Epithelial cell of esophagus (primary cell): Measurements from ENCODE around the gene DNAH3.
"Not testable (repeated sequence)": the region's sequence is repeated elsewhere in the genome, so short reads cannot be mapped to it uniquely, and the experiment has no call there.

Experiments
- DNase-seq: peaks from one replicate; pipeline ENCODE4 v3.0.0; 2010; ENCODE audit warnings: low read depth
- H3K4me3 ChIP-seq: 2 replicates; pipeline ENCODE4 v1.5.1; 2011; ENCODE audit warnings: mild to moderate bottlenecking, low read length, control low read depth
- CTCF ChIP-seq: IDR thresholded peaks from 2 replicates; pipeline ENCODE4 v1.5.1; 2011; ENCODE audit warnings: low read depth, mild to moderate bottlenecking, low read length, control low read depth, inconsistent platforms; ENCODE audit not compliant: insufficient read depth; ENCODE audit errors: missing control alignments

The DNAH3 gene

GRCh38 chr16:21064203-21064602 lies 86.4 kb downstream of the DNAH3 start:
- no peak for DNase-seq
- H3K4me3 ChIP-seq: no peak overlapping the region
- TF ChIP-seq CTCF: no peak

- DNase-seq, H3K4me3 ChIP-seq: not testable (repeated sequence)
Measured at GRCh38 chr16:21063314-21063713, 87.3 kb downstream of the DNAH3 start.

GRCh38 chr16:21060027-21060510 lies 90.6 kb downstream of the DNAH3 start:
- no peak overlapping the region for H3K4me3 ChIP-seq
- TF ChIP-seq CTCF: no peak
- no peak for DNase-seq

GRCh38 chr16:21057875-21058274 lies 92.8 kb downstream of the DNAH3 start:
- H3K4me3 ChIP-seq: no peak overlapping the region
- no peak for TF ChIP-seq CTCF
- DNase-seq: no peak

- no peak for DNase-seq
- no peak overlapping the region for H3K4me3 ChIP-seq
- TF ChIP-seq CTCF: no peak
Measured at GRCh38 chr16:21056396-21056795, 94.2 kb downstream of the DNAH3 start.

- not testable (repeated sequence) for H3K4me3 ChIP-seq, DNase-seq
Measured at GRCh38 chr16:21055738-21056137, 94.9 kb downstream of the DNAH3 start.

GRCh38 chr16:21053590-21053989 lies 97.1 kb downstream of the DNAH3 start:
- TF ChIP-seq CTCF: no peak
- no peak overlapping the region for H3K4me3 ChIP-seq
- DNase-seq: no peak

GRCh38 chr16:21048091-21048912 lies 102.3 kb downstream of the DNAH3 start:
- not testable (repeated sequence) for DNase-seq, H3K4me3 ChIP-seq

GRCh38 chr16:21038197-21038596 lies 112.4 kb downstream of the DNAH3 start:
- DNase-seq: no peak
- no peak overlapping the region for H3K4me3 ChIP-seq
- no peak for TF ChIP-seq CTCF
